HL-60 (cell line): ENCODE data around the gene NRCAM.
A peak's percentile ranks its signal among the peaks of the same experiment; 100 is the strongest.
"Not testable (repeated sequence)": the region's sequence is repeated elsewhere in the genome, so short reads cannot be mapped to it uniquely, and the experiment has no call there.

Experiments used
- DNase-seq, 2 experiments: peaks; one replicate each; pipeline ENCODE4 v3.0.0-alpha.2; 2010 to 2020; ENCODE audit warnings: low read depth in 1 of 2, low spot score in 1 of 2
- H3K27ac ChIP-seq: fragments of 250-450 bp; sonication (Bioruptor Pico); replicated peaks from 2 replicates; pipeline ENCODE4 v1.5.1; 2020; ENCODE audit warnings: mild to moderate bottlenecking, moderate library complexity
- H3K27me3 ChIP-seq: fragments of 250-450 bp; sonication (Bioruptor Pico); 2 replicates; pipeline ENCODE4 v1.5.1; 2021; ENCODE audit warnings: mild to moderate bottlenecking, moderate library complexity; ENCODE audit not compliant: insufficient read depth, poor library complexity, severe bottlenecking
- H3K4me3 ChIP-seq: replicated peaks from 2 replicates; pipeline ENCODE4 v1.5.1; 2011; ENCODE audit warnings: mild to moderate bottlenecking, control low read depth, low read length; ENCODE audit not compliant: insufficient read depth
- GABPA ChIP-seq: IDR thresholded peaks from 2 replicates; pipeline ENCODE4 v1.6.1; 2012; ENCODE audit warnings: low read depth
- POLR2AphosphoS5 ChIP-seq: IDR thresholded peaks from 2 replicates; pipeline ENCODE4 v1.6.1; 2012; ENCODE audit warnings: low read depth
- SPI1 ChIP-seq: IDR thresholded peaks from 2 replicates; pipeline ENCODE4 v1.6.1; 2012; ENCODE audit warnings: low read depth, mild to moderate bottlenecking, borderline replicate concordance
- long read RNA-seq: library from polyadenylated mRNA; unstranded; transcript quantifications from one replicate; pipeline ENCODE4 v2.0.0, GENCODE V29; 2020
- TF ChIP-seq, protein P1 (sequence below): IDR thresholded peaks from one replicate; pipeline ENCODE4 v1.5.1; 2011; ENCODE audit warnings: low read length, control low read depth, inconsistent platforms; ENCODE audit not compliant: insufficient read depth
- TF ChIP-seq, protein P2 (sequence below): IDR thresholded peaks from 2 replicates; pipeline ENCODE4 v1.6.1; 2012; ENCODE audit warnings: low read depth; ENCODE audit not compliant: insufficient replicate concordance

NRCAM gene
- long read RNA-seq = 0 reads

DNA sequence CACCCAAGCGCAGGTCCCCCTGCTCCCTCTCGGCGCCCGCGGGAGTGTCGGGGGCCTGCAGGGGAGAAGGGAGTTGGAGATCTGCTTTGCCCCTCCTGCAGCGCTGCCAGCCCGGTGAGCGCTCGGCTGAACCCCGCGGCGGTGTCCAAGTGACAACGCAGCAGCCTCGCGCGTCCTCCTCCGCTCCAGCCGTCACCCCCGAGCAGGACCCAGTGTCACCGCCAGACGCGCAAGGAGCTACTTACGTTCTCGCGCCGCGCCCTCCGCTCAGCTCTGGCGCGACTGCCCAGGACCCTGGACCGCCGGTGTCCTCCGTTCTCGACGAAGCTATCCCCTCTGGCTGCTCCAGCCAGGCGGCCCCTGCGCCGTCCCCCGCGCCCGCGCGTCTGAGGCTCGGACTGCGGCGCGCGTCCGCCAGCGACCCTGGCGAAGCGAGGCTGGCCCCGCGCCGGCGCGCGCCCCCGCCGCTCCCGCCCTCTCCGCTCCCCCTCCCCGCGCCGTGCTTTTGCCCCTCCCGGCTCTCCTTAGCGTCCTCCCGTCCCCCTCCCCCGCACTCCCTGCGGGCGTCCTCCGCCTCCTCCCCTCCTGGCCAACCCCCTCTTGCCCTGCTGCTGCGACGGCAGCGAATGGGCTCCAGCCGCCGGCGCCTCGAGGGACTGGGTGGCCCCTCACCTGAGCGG is at the start of gene NRCAM:
Gene NRCAM, minus strand, starts transcription at position 439 of the 680 bp plus-strand sequence. CDS start 216,372 bp downstream, outside the sequence.
- peaks cover 49% of the 10 kb centered on the region for H3K27me3 ChIP-seq
- no peak for TF ChIP-seq GABPA
- no peak for TF ChIP-seq SPI1
- no peak for TF ChIP-seq POLR2AphosphoS5
- TF ChIP-seq, protein P1, sequence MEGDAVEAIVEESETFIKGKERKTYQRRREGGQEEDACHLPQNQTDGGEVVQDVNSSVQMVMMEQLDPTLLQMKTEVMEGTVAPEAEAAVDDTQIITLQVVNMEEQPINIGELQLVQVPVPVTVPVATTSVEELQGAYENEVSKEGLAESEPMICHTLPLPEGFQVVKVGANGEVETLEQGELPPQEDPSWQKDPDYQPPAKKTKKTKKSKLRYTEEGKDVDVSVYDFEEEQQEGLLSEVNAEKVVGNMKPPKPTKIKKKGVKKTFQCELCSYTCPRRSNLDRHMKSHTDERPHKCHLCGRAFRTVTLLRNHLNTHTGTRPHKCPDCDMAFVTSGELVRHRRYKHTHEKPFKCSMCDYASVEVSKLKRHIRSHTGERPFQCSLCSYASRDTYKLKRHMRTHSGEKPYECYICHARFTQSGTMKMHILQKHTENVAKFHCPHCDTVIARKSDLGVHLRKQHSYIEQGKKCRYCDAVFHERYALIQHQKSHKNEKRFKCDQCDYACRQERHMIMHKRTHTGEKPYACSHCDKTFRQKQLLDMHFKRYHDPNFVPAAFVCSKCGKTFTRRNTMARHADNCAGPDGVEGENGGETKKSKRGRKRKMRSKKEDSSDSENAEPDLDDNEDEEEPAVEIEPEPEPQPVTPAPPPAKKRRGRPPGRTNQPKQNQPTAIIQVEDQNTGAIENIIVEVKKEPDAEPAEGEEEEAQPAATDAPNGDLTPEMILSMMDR = no peak
- TF ChIP-seq, protein P2, sequence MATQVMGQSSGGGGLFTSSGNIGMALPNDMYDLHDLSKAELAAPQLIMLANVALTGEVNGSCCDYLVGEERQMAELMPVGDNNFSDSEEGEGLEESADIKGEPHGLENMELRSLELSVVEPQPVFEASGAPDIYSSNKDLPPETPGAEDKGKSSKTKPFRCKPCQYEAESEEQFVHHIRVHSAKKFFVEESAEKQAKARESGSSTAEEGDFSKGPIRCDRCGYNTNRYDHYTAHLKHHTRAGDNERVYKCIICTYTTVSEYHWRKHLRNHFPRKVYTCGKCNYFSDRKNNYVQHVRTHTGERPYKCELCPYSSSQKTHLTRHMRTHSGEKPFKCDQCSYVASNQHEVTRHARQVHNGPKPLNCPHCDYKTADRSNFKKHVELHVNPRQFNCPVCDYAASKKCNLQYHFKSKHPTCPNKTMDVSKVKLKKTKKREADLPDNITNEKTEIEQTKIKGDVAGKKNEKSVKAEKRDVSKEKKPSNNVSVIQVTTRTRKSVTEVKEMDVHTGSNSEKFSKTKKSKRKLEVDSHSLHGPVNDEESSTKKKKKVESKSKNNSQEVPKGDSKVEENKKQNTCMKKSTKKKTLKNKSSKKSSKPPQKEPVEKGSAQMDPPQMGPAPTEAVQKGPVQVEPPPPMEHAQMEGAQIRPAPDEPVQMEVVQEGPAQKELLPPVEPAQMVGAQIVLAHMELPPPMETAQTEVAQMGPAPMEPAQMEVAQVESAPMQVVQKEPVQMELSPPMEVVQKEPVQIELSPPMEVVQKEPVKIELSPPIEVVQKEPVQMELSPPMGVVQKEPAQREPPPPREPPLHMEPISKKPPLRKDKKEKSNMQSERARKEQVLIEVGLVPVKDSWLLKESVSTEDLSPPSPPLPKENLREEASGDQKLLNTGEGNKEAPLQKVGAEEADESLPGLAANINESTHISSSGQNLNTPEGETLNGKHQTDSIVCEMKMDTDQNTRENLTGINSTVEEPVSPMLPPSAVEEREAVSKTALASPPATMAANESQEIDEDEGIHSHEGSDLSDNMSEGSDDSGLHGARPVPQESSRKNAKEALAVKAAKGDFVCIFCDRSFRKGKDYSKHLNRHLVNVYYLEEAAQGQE = no peak
- peak within 1 kb of the TSS; percentile 34 for H3K4me3 ChIP-seq
- peak in 1 of 2 experiments; percentile 35 for DNase-seq
- H3K27ac ChIP-seq = no peak within 1 kb of the TSS

DNA sequence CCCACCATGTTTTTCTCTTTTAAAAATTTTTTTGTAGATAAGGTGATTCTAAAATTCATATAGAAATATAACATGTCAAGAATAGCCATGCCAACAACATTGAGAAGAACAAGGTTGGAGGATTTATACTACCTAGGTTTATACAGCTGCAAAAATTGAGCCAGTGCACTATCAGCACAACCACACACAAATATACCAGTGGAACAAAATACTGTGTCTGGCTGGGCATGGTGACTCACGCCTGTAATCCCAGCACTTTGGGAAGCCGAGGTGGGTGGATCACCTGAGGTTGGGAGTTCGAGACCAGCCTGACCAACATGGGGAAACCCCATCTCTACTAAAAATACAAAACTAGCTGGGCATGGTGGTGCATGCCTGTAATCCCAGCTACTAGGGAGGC is 48.3 kb upstream of the NRCAM start:
- not testable (repeated sequence) for H3K4me3 ChIP-seq, H3K27ac ChIP-seq, H3K27me3 ChIP-seq, DNase-seq

DNA sequence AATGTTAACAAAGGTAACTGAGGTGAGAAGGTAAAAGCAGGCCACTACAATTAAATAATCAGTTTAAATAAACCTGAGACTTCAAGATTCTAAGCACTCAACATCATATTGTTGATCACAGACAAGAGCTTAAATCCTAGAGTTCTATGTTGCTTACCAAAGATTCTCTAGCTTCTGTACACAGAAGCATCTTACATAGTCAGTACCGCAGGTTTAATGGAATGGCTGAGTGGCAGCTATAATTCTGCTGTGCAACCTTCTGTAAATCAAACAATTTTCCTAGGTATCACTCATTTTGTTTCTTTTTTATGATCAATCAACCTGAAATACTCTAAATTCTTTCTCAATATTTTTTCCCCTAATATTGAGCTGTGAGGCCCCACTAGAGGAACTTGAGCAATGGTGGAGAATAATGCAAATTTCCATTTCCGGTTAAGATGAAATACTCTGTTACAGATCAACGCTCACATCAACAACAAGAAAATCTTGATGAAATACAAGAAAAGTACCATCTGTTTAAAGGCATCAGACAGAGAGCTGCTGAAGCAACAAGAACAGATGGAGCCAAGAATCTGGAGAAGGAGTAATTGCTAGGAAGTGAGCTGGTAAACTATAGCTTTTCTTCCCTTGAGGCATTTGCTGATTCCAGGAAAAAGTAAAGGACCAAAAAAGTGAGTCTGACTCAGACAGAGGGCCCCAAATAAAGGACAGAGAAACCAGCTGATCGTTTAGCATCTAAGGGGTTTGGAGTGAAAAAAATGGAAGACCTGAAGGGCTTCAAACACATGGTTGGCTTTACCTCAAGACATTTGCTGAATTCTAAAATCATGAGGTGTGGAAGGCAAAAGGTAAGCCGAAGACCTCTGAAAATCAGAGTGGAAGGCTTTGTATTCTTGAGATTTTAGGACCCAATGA is 47.1 kb upstream of the NRCAM start:
- no peak for DNase-seq
- Histone ChIP-seq H3K4me3 (no peak overlapping the region), H3K27ac (peak overlapping the region; percentile 65), H3K27me3 (no peaks in the 10 kb centered on the region)
- TF ChIP-seq SPI1 = no peak
- no peak for TF ChIP-seq POLR2AphosphoS5
- TF ChIP-seq GABPA = no peak
- TF ChIP-seq, protein P2 = no peak
- TF ChIP-seq, protein P1 = no peak

DNA sequence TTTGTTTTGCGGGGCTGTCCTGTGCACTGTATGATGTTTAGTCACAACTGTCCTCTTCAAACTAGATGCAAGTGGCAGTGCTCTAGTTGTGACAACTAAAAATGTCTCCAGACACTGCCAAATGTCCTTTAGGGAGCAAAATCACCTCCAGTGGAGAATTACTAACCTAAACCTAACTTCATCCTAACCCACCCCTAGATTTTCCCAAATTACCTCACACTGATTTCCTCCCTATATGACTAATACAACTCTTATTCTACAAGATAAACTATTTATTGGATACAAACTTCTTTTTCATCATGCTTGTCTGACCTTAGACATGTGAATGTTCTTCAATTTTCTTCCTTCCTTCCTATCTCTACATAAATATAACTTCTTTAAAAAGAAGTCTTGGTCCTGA is 43.3 kb upstream of the NRCAM start:
- no peaks in the 10 kb centered on the region for H3K27me3 ChIP-seq
- TF ChIP-seq GABPA (no peak), POLR2AphosphoS5 (no peak)
- TF ChIP-seq, protein P2 = no peak
- no peak for DNase-seq
- no peak overlapping the region for H3K4me3 ChIP-seq
- no peak overlapping the region for H3K27ac ChIP-seq
